Neutrophil (primary cell): ENCODE results near the gene ADGRV1.

Source experiments
- H3K27ac ChIP-seq: fragments of 200-600 bp; sonication (generic); 2 replicates; pipeline ENCODE4 v1.5.1; 2016; ENCODE audit warnings: mild to moderate bottlenecking, moderate library complexity
- H3K27me3 ChIP-seq: fragments of 200-600 bp; sonication (generic); 2 replicates; pipeline ENCODE4 v1.6.0; 2016; ENCODE audit warnings: mild to moderate bottlenecking
- H3K36me3 ChIP-seq: fragments of 200-600 bp; sonication (generic); 2 replicates; pipeline ENCODE4 v1.5.1; 2017
- H3K4me1 ChIP-seq, 2 experiments: fragments of 200-600 bp in 1 of 2; sonication (generic) in 1 of 2; 1 replicate in 1 of 2; 2 replicates in 1 of 2; pipeline versions ENCODE4 v1.5.1 to v1.6.1; 2013 to 2016; ENCODE audit warnings: low read depth in 1 of 2, low read length in 1 of 2, mild to moderate bottlenecking in 1 of 2, moderate library complexity in 1 of 2; ENCODE audit not compliant: control insufficient read depth in 1 of 2, insufficient read depth in 1 of 2
- H3K4me3 ChIP-seq, 2 experiments: fragments of 200-600 bp in 1 of 2; sonication (generic) in 1 of 2; 1 replicate in 1 of 2; 2 replicates in 1 of 2; pipeline ENCODE4 v1.5.1; 2013 to 2016; ENCODE audit warnings: low read depth in 1 of 2, low read length in 1 of 2, mild to moderate bottlenecking in 1 of 2, moderate library complexity in 1 of 2
- H3K9me3 ChIP-seq: fragments of 200-600 bp; sonication (generic); 2 replicates; pipeline ENCODE4 v1.5.1; 2016
- TF ChIP-seq, protein P1 (sequence below): fragments of 200-600 bp; sonication (generic); IDR thresholded peaks from 2 replicates; pipeline ENCODE4 v1.5.1; 2016; ENCODE audit warnings: antibody characterized with exemption

ADGRV1 gene

GRCh38 chr5:90548069-90548593, 10.5 kb upstream of the ADGRV1 start:
- TF ChIP-seq, protein P1, sequence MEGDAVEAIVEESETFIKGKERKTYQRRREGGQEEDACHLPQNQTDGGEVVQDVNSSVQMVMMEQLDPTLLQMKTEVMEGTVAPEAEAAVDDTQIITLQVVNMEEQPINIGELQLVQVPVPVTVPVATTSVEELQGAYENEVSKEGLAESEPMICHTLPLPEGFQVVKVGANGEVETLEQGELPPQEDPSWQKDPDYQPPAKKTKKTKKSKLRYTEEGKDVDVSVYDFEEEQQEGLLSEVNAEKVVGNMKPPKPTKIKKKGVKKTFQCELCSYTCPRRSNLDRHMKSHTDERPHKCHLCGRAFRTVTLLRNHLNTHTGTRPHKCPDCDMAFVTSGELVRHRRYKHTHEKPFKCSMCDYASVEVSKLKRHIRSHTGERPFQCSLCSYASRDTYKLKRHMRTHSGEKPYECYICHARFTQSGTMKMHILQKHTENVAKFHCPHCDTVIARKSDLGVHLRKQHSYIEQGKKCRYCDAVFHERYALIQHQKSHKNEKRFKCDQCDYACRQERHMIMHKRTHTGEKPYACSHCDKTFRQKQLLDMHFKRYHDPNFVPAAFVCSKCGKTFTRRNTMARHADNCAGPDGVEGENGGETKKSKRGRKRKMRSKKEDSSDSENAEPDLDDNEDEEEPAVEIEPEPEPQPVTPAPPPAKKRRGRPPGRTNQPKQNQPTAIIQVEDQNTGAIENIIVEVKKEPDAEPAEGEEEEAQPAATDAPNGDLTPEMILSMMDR = no peak
- Histone ChIP-seq H3K36me3 (no peaks in the 10 kb centered on the region), H3K4me1 (no peaks in the 10 kb centered on the region), H3K27me3 (peaks cover 13% of the 10 kb centered on the region), H3K4me3 (no peak overlapping the region), H3K27ac (no peak overlapping the region), H3K9me3 (no peaks in the 10 kb centered on the region)

GRCh38 chr5:90549223-90549622, 9.4 kb upstream of the ADGRV1 start:
- TF ChIP-seq, protein P1 = no peak
- Histone ChIP-seq H3K4me1 (no peaks in the 10 kb centered on the region), H3K27me3 (peaks cover 23% of the 10 kb centered on the region), H3K27ac (no peak overlapping the region), H3K36me3 (no peaks in the 10 kb centered on the region), H3K4me3 (no peak overlapping the region), H3K9me3 (no peaks in the 10 kb centered on the region)

DNA sequence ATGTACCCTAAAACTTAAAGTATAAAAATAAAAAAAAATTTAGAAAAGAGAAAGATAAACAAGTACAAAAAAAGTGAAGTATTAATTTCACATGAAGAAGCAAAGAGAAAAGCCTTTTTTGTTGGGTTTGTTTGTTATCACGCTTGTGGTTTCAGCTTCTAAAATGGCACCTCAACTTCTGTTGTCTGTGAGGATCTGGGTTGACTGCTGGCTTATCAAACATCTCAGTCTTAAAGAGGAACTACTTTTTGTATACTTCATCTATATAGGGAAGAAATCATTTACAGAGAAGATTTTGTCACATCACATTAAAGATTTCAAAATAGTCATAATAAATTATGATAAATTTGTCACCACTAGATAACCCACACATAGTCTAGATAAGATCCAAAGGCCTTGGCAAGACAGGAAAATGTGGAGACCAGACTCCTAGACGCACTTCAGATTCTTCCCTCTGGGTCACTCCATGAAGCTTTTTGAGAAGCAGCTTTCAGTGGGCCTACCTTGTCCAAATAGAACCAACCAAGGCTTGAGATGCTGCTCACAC, 8.8 kb upstream of the ADGRV1 start:
- TF ChIP-seq, protein P1 = no peak
- H3K27ac ChIP-seq = no peak overlapping the region
- no peaks in the 10 kb centered on the region for H3K4me1 ChIP-seq
- no peaks in the 10 kb centered on the region for H3K9me3 ChIP-seq
- no peaks in the 10 kb centered on the region for H3K36me3 ChIP-seq
- H3K27me3 ChIP-seq = peaks cover 28% of the 10 kb centered on the region
- H3K4me3 ChIP-seq = no peak overlapping the region

GRCh38 chr5:90550963-90551362, 7.6 kb upstream of the ADGRV1 start:
- H3K4me1 ChIP-seq = no peaks in the 10 kb centered on the region
- TF ChIP-seq, protein P1 = no peak
- H3K27me3 ChIP-seq = peaks cover 40% of the 10 kb centered on the region
- H3K9me3 ChIP-seq = no peaks in the 10 kb centered on the region
- no peak overlapping the region for H3K4me3 ChIP-seq
- no peak overlapping the region for H3K27ac ChIP-seq
- H3K36me3 ChIP-seq = no peaks in the 10 kb centered on the region

- Histone ChIP-seq H3K4me1 (no peaks in the 10 kb centered on the region), H3K27ac (no peak overlapping the region), H3K4me3 (no peak overlapping the region), H3K9me3 (no peaks in the 10 kb centered on the region), H3K36me3 (no peaks in the 10 kb centered on the region), H3K27me3 (peaks cover 44% of the 10 kb centered on the region)
- TF ChIP-seq, protein P1 = no peak
Measured at GRCh38 chr5:90551376-90551775, 7.2 kb upstream of the ADGRV1 start.
